GM12872 (cell line): ENCODE data around the gene B9D1.

Source experiments
- TF ChIP-seq, protein P1 (sequence below): IDR thresholded peaks from 3 replicates; pipeline ENCODE4 v1.5.1; 2011; ENCODE audit warnings: low read depth, mild to moderate bottlenecking, low read length, moderate library complexity; ENCODE audit not compliant: insufficient read depth

The B9D1 gene

DNA sequence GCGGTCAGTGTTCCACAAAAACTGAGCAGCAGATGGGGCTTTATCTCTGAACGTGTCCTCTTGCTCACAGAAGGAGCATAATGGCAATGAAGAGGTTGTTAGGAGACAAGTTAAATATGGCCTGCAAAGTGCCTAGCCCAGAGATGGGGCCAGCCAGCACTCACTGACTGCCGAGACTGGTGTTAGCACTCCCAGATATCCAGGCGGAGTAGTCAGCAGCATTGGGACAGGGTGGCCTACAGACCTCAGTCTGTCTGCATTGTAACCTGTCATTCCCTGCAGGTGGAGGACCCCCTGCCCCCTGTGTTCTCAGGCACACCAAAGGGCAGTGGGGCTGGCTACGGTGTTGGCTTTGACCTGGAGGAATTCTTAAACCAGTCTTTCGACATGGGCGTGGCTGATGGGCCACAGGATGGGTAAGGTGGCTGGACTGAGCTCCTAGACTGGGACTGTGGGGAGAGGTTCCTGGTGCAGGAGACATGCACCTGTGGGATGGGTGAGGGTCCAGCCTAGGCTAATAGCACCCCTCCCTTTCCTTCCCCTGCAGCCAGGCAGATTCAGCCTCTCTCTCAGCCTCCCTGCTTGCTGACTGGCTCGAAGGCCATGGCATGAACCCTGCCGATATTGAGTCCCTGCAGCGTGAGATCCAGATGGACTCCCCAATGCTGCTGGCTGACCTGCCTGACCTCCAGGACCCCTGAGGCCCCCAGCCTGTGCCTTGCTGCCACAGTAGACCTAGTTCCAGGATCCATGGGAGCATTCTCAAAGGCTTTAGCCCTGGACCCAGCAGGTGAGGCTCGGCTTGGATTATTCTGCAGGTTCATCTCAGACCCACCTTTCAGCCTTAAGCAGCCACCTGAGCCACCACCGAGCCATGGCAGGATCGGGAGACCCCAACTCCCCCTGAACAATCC is 20.3 kb upstream of the B9D1 start:
- TF ChIP-seq, protein P1, sequence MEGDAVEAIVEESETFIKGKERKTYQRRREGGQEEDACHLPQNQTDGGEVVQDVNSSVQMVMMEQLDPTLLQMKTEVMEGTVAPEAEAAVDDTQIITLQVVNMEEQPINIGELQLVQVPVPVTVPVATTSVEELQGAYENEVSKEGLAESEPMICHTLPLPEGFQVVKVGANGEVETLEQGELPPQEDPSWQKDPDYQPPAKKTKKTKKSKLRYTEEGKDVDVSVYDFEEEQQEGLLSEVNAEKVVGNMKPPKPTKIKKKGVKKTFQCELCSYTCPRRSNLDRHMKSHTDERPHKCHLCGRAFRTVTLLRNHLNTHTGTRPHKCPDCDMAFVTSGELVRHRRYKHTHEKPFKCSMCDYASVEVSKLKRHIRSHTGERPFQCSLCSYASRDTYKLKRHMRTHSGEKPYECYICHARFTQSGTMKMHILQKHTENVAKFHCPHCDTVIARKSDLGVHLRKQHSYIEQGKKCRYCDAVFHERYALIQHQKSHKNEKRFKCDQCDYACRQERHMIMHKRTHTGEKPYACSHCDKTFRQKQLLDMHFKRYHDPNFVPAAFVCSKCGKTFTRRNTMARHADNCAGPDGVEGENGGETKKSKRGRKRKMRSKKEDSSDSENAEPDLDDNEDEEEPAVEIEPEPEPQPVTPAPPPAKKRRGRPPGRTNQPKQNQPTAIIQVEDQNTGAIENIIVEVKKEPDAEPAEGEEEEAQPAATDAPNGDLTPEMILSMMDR = no peak

DNA sequence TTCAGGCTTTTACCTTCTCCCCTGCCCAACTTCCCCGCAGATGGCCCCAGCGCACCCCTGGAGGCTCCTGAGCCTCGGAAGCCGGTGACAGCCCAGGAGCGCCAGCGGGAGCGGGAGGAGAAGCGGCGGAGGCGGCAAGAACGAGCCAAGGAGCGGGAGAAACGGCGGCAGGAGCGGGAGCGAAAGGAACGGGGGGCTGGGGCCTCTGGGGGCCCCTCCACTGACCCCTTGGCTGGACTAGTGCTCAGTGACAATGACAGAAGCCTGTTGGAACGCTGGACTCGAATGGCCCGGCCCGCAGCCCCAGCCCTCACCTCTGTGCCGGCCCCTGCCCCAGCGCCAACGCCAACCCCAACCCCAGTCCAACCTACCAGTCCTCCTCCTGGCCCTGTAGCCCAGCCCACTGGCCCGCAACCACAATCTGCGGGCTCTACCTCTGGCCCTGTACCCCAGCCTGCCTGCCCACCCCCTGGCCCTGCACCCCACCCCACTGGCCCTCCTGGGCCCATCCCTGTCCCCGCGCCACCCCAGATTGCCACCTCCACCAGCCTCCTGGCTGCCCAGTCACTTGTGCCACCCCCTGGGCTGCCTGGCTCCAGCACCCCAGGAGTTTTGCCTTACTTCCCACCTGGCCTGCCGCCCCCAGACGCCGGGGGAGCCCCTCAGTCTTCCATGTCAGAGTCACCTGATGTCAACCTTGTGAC is 19.4 kb upstream of the B9D1 start:
- TF ChIP-seq, protein P1 = no peak

DNA sequence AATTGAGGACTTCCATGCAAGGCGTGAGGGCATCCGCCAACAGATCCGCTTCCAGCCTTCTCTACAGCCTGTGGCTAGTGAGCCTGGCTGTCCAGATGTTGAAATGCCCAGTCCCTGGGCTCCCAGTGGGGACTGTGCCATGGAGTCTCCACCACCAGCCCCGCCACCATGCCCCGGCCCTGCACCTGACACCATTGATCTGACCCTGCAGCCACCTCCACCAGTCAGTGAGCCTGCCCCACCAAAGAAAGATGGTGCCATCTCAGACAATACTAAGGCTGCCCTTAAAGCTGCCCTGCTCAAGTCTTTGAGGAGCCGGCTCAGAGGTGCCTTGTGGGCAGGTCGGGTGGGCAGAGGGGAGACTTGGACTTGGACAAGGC is 18.8 kb upstream of the B9D1 start:
- TF ChIP-seq, protein P1 = no peak

DNA sequence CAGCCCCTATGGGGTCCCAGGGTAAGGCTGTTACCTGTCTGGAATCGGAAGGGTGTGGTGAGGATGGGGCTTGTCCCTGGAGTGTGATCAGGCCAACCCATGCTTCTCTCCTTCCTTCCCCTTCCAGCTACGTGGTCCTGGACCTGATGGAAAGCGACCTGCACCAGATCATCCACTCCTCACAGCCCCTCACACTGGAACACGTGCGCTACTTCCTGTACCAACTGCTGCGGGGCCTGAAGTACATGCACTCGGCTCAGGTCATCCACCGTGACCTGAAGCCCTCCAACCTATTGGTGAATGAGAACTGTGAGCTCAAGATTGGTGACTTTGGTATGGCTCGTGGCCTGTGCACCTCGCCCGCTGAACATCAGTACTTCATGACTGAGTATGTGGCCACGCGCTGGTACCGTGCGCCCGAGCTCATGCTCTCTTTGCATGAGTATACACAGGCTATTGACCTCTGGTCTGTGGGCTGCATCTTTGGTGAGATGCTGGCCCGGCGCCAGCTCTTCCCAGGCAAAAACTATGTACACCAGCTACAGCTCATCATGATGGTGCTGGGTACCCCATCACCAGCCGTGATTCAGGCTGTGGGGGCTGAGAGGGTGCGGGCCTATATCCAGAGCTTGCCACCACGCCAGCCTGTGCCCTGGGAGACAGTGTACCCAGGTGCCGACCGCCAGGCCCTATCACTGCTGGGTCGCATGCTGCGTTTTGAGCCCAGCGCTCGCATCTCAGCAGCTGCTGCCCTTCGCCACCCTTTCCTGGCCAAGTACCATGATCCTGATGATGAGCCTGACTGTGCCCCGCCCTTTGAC is 18.2 kb upstream of the B9D1 start:
- TF ChIP-seq, protein P1 = no peak

DNA sequence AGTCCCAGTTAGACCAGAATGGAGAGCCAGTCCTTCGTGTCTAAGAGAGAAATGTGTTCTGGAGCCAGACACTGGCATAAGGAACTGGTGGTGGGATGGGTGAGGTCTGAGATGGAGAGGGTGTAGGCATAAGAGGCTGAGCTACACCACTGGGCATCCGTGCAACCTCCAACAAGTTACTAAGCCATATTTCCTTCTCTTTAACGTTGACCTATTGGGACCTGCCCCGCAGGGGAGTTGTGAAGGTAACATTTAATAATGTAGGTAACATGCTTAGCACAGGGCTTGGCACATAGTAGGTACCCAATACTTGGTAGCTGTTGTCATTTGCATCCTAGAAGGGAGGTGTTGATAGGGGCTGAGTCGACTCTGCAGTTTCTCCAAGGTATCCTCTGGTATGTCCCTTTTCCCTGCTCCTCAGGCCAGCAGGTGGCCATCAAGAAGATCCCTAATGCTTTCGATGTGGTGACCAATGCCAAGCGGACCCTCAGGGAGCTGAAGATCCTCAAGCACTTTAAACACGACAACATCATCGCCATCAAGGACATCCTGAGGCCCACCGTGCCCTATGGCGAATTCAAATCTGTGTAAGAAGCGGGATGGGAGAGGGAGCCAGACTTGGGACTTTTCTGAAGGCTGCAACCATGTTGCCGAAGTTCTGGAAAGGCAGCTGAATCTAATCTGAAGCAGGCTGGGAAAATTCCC is 17.0 kb upstream of the B9D1 start:
- TF ChIP-seq, protein P1 = no peak

DNA sequence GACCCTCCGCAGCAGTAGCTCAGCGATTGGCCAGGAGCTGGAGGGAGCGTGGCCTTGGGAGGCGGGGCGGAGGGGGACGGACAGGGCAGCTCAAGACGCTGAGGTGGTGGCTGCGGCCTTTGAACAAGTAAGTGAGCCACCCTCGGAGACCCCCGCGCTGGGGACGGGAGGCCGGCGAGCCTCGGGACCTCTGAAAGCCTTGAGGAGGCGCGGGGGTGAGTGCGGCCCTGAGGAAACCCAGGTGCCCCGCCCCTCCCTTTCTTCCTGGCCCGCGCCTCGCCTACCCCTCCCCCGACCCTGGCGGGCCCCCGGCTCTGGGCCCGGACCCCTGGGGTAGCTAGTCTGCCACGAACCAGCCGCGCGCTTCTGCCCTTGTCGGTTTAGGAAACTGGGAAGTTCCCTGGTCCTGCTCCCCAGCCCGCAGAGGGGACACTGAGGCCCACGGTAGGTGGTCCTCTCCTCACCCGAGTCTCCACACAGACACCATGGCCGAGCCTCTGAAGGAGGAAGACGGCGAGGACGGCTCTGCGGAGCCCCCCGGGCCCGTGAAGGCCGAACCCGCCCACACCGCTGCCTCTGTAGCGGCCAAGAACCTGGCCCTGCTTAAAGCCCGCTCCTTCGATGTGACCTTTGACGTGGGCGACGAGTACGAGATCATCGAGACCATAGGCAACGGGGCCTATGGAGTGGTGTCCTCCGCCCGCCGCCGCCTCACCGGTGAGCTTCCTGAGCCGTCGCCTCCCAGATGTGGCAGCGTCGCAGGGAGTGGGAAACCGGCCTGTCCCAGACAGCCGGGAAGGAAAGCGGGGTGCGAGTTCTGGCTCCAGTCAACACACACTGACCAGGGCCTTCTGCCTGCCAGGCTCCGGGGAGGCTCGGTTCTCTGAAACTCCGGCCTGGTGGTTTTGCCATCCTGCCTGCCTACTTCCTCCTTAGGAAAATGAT is 16.2 kb upstream of the B9D1 start, which contains the start of gene MAPK7:
Gene MAPK7 (plus strand): TSS at position 83 of the 945 bp plus-strand sequence. CDS start 403 bp downstream, at position 486.
- TF ChIP-seq, protein P1 = no peak
